ENCODE results near the gene PHF20. TPM values are rescaled to one million over a fixed set of nuclear protein-coding genes. Genes with fewer than 3 reads are reported as not detected.
"Not testable (repeated sequence)": the region's sequence is repeated elsewhere in the genome, so short reads cannot be mapped to it uniquely, and the experiment has no call there.

The PHF20 gene
- total RNA-seq, 1 experiment from 2014 or later = 65.8 TPM

DNA sequence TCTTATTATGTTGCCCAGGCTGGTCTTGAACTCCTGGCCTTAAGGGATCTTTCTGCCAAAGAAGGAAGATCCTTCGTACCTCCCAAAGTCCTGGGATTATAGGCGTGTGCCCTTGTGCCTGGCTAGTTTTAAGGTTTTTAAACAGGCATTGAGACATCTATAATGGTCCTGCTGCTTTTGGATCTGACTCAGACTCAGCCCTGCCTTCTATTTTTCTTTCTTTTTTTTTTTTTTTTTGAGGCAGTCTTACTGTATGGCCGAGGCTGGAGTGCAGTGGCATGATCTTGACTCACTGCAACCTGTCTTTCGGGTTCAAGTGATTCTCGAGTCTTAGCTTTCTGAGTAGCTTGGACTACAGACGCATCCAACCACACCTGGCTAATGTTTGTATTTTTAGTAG lies 73.7 kb downstream of the PHF20 start (continued):
- no peak for TF ChIP-seq ZNF671 (CRISPR knock-in tag; IDR thresholded peaks at IDR 0.05)
- TF ChIP-seq ZNF396 (CRISPR knock-in tag; IDR thresholded peaks at IDR 0.05; ENCODE audit: borderline replicate concordance) = no peak
- TF ChIP-seq, protein P1, sequence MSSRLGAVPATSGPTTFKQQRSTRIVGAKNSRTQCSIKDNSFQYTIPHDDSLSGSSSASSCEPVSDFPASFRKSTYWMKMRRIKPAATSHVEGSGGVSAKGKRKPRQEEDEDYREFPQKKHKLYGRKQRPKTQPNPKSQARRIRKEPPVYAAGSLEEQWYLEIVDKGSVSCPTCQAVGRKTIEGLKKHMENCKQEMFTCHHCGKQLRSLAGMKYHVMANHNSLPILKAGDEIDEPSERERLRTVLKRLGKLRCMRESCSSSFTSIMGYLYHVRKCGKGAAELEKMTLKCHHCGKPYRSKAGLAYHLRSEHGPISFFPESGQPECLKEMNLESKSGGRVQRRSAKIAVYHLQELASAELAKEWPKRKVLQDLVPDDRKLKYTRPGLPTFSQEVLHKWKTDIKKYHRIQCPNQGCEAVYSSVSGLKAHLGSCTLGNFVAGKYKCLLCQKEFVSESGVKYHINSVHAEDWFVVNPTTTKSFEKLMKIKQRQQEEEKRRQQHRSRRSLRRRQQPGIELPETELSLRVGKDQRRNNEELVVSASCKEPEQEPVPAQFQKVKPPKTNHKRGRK (CRISPR knock-in tag; IDR thresholded peaks at IDR 0.05; ENCODE audit: borderline replicate concordance) = no peak
- TF ChIP-seq ESRRA (CRISPR knock-in tag; IDR thresholded peaks at IDR 0.05; ENCODE audit: borderline replicate concordance) = no peak

DNA sequence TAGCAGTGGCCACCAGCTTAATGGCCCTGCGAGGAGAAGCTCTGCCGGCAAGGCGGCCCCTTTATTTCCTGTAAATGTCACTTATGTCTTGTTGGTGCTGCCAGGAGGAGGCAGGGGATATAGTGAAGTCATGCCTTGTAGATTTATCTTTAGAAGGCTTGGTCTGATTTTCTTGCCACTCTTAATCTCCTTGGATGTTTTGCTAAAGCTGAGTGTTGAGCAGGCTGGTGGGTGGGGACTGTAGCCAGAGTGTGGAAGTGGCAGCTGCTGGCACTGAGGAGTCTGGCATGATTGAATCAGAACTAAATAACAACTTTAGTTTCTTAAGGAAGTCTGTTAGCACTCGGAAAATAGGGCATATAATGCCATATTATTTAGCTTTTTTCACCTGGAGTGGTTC lies 77.9 kb downstream of the PHF20 start:
- no peaks in the 10 kb centered on the region; the same call in 1 of the 2 replicates for H3K9me3 Mint-ChIP-seq
- ATAC-seq (no peak), DNase-seq (ENCODE audit: low spot score) (no peak)
- CTCF ChIA-PET = interaction anchor here (1.0 to 2.3 kb wide), 6 partner anchors 7 to 107 kb away, joined by 3 to 14 read pairs (median 7); partner anchors contain the start of gene RBM39
- TF ChIP-seq, protein P2, sequence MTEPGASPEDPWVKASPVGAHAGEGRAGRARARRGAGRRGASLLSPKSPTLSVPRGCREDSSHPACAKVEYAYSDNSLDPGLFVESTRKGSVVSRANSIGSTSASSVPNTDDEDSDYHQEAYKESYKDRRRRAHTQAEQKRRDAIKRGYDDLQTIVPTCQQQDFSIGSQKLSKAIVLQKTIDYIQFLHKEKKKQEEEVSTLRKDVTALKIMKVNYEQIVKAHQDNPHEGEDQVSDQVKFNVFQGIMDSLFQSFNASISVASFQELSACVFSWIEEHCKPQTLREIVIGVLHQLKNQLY (CRISPR knock-in tag; IDR thresholded peaks at IDR 0.05) = no peak
- TF ChIP-seq ZBTB21 (CRISPR knock-in tag; IDR thresholded peaks at IDR 0.05; ENCODE audit: borderline replicate concordance) (no peak), TP53 (CRISPR knock-in tag; IDR thresholded peaks at IDR 0.05) (no peak), TEAD4 (CRISPR knock-in tag; IDR thresholded peaks at IDR 0.05) (no peak), EMX1 (CRISPR knock-in tag; IDR thresholded peaks at IDR 0.05) (no peak)
- TF ChIP-seq, protein P3, sequence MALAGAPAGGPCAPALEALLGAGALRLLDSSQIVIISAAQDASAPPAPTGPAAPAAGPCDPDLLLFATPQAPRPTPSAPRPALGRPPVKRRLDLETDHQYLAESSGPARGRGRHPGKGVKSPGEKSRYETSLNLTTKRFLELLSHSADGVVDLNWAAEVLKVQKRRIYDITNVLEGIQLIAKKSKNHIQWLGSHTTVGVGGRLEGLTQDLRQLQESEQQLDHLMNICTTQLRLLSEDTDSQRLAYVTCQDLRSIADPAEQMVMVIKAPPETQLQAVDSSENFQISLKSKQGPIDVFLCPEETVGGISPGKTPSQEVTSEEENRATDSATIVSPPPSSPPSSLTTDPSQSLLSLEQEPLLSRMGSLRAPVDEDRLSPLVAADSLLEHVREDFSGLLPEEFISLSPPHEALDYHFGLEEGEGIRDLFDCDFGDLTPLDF (CRISPR knock-in tag; IDR thresholded peaks at IDR 0.05) = no peak
- TF ChIP-seq, protein P4, sequence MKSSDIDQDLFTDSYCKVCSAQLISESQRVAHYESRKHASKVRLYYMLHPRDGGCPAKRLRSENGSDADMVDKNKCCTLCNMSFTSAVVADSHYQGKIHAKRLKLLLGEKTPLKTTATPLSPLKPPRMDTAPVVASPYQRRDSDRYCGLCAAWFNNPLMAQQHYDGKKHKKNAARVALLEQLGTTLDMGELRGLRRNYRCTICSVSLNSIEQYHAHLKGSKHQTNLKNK (CRISPR knock-in tag; IDR thresholded peaks at IDR 0.05) = no peak
- TF ChIP-seq, protein P5, sequence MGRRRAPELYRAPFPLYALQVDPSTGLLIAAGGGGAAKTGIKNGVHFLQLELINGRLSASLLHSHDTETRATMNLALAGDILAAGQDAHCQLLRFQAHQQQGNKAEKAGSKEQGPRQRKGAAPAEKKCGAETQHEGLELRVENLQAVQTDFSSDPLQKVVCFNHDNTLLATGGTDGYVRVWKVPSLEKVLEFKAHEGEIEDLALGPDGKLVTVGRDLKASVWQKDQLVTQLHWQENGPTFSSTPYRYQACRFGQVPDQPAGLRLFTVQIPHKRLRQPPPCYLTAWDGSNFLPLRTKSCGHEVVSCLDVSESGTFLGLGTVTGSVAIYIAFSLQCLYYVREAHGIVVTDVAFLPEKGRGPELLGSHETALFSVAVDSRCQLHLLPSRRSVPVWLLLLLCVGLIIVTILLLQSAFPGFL (CRISPR knock-in tag; IDR thresholded peaks at IDR 0.05; ENCODE audit: borderline replicate concordance) = no peak
- TF ChIP-seq, protein P6, sequence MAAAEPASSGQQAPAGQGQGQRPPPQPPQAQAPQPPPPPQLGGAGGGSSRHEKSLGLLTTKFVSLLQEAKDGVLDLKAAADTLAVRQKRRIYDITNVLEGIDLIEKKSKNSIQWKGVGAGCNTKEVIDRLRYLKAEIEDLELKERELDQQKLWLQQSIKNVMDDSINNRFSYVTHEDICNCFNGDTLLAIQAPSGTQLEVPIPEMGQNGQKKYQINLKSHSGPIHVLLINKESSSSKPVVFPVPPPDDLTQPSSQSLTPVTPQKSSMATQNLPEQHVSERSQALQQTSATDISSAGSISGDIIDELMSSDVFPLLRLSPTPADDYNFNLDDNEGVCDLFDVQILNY (CRISPR knock-in tag; IDR thresholded peaks at IDR 0.05) = no peak
- H3K27ac Mint-ChIP-seq = peak overlapping the region; percentile 44
- H3K27me3 Mint-ChIP-seq (ENCODE audit: low read depth) = no peaks in the 10 kb centered on the region
- H3K36me3 Mint-ChIP-seq = peaks cover 29% of the 10 kb centered on the region
- POLR2A ChIA-PET = interaction anchor here (0.6 to 1.8 kb wide), 3 partner anchors 108 to 332 kb away, joined by 4 to 18 read pairs (median 5); partner anchors contain the start of gene RBM39
- H3K4me3 Mint-ChIP-seq = no peak overlapping the region
- H3K4me1 Mint-ChIP-seq = no peaks in the 10 kb centered on the region

DNA sequence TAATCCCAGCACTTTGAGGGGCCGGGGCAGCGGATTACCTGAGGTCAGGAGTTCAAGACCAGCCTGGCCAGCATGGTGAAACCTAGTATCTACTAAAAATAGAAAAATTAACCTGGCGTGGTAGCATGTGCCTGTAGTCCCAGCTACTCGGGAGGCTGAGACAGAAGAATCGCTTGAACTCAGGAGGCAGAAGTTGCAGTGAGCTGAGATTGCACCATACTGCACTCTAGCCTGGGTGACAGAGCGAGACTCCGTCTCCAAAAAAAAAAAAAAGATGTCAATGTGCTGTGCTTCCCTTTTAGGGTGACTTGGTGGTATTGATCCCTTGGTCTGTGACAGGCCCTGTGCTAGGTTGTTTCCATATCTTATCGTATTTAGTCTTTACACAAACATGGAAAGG lies 79.8 kb downstream of the PHF20 start:
- POLR2A ChIA-PET; H3K9me3 Mint-ChIP-seq; DNase-seq (ENCODE audit: low spot score); H3K27me3 Mint-ChIP-seq (ENCODE audit: low read depth); CTCF ChIA-PET; ATAC-seq; H3K4me1 Mint-ChIP-seq; H3K4me3 Mint-ChIP-seq: not testable (repeated sequence)
- H3K27ac Mint-ChIP-seq = 0 out of 2 replicates have a peak overlapping the region, but pooled peaks have one; percentile 37
- peaks cover 21% of the 10 kb centered on the region for H3K36me3 Mint-ChIP-seq

DNA sequence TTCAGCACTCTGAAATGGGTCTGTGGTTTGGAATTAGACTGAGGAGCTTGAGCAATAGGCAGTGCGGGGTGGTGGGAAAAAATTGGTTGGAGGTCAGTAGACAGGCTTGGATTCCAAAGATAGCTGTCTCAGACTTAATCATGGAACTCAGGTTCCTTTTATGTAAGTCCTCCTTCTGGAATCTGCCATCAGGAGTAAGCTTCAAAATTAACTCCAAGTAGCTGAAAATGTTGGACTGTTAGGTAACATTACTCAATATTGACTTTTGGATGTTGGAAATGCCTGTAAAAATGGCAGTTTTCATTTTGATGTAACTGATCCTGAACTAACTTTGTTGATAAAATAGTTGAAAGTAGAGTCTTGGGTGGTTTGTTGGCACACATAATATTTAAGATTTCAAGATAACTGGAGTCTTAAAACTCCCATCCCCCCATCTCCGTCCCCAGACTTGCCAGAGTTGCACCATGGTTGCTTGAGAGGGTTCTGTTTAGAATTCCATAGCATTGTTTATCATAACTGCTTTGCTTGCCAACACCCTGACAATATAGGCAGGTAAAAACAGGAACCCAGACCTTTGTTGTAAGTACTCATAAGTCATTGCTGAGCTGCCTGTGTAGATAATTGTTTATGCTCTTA lies 83.0 kb downstream of the PHF20 start:
- H3K36me3 Mint-ChIP-seq = peaks cover 14% of the 10 kb centered on the region
- no peaks in the 10 kb centered on the region; the same call in 1 of the 2 replicates for H3K9me3 Mint-ChIP-seq
- DNase-seq (ENCODE audit: low spot score) (no peak), ATAC-seq (no peak)
- H3K4me1 Mint-ChIP-seq = peaks cover 8% of the 10 kb centered on the region
- POLR2A ChIA-PET = no interaction called here
- CTCF ChIA-PET = no interaction called here
- H3K27me3 Mint-ChIP-seq (ENCODE audit: low read depth) = no peaks in the 10 kb centered on the region
- H3K4me3 Mint-ChIP-seq = no peak overlapping the region
- H3K27ac Mint-ChIP-seq = no peak overlapping the region
- TF ChIP-seq KAT7 (CRISPR knock-in tag; IDR thresholded peaks at IDR 0.05; ENCODE audit: borderline replicate concordance) (no peak), TEAD1 (CRISPR knock-in tag; IDR thresholded peaks at IDR 0.05) (no peak), JAZF1 (CRISPR knock-in tag; IDR thresholded peaks at IDR 0.05) (no peak), TP53 (CRISPR knock-in tag; IDR thresholded peaks at IDR 0.05) (no peak), OVOL2 (CRISPR knock-in tag; IDR thresholded peaks at IDR 0.05; ENCODE audit: borderline replicate concordance) (no peak), EMX1 (CRISPR knock-in tag; IDR thresholded peaks at IDR 0.05) (no peak)
- TF ChIP-seq, protein P5 (CRISPR knock-in tag; IDR thresholded peaks at IDR 0.05; ENCODE audit: borderline replicate concordance) = no peak
- TF ChIP-seq, protein P7, sequence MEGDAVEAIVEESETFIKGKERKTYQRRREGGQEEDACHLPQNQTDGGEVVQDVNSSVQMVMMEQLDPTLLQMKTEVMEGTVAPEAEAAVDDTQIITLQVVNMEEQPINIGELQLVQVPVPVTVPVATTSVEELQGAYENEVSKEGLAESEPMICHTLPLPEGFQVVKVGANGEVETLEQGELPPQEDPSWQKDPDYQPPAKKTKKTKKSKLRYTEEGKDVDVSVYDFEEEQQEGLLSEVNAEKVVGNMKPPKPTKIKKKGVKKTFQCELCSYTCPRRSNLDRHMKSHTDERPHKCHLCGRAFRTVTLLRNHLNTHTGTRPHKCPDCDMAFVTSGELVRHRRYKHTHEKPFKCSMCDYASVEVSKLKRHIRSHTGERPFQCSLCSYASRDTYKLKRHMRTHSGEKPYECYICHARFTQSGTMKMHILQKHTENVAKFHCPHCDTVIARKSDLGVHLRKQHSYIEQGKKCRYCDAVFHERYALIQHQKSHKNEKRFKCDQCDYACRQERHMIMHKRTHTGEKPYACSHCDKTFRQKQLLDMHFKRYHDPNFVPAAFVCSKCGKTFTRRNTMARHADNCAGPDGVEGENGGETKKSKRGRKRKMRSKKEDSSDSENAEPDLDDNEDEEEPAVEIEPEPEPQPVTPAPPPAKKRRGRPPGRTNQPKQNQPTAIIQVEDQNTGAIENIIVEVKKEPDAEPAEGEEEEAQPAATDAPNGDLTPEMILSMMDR (IDR thresholded peaks at IDR 0.05) = no peak
